Heart right ventricle (tissue), 16 donors: Measurements from ENCODE around the gene SPTLC2. TPM values are rescaled to one million over a fixed set of nuclear protein-coding genes. Genes with fewer than 3 reads are reported as not detected.

ENCODE experiments used
- ATAC-seq, 8 donors: fragments of 200-7000 bp; cut with Tn5 transposase; one replicate each; pipeline ENCODE4 v1.9.1; 2020; ENCODE audit warnings: mild to moderate bottlenecking in 8 of 8, moderate library complexity in 8 of 8, moderate number of reproducible peaks in 1 of 8
- DNase-seq, 2 donors: peaks; one replicate each; pipeline ENCODE4 v3.0.0-alpha.2; 2020
- H3K27ac ChIP-seq, 10 donors: fragments of 200-600 bp; sonication (generic) in 2 of 10; one replicate each; pipeline versions ENCODE4 v1.5.0 to v1.8.0; 2020 to 2022; ENCODE audit warnings: mild to moderate bottlenecking in 3 of 10
- H3K27me3 ChIP-seq, 7 donors: fragments of 200-600 bp; one replicate each; pipeline ENCODE4 v1.8.0; 2021 to 2022; ENCODE audit warnings: mild to moderate bottlenecking in 2 of 7
- H3K36me3 ChIP-seq, 9 donors: fragments of 200-600 bp; sonication (generic) in 1 of 9; one replicate each; pipeline versions ENCODE4 v1.5.0 to v1.8.0; 2020 to 2022; ENCODE audit warnings: mild to moderate bottlenecking in 2 of 9
- H3K4me1 ChIP-seq, 9 donors: fragments of 200-600 bp; sonication (generic) in 1 of 9; one replicate each; pipeline versions ENCODE4 v1.5.0 to v1.8.0; 2020 to 2022; ENCODE audit warnings: mild to moderate bottlenecking in 4 of 9
- H3K4me3 ChIP-seq, 10 donors: fragments of 200-600 bp; sonication (generic) in 2 of 10; one replicate each; pipeline versions ENCODE4 v1.5.0 to v1.8.0; 2020 to 2022; ENCODE audit warnings: mild to moderate bottlenecking in 7 of 10, moderate library complexity in 2 of 10
- H3K9me3 ChIP-seq, 11 donors: fragments of 200-600 bp in 10 of 11; sonication (generic) in 2 of 11; one replicate each; pipeline versions ENCODE4 v1.5.0 to v1.8.0; 2013 to 2022; ENCODE audit warnings: mild to moderate bottlenecking in 2 of 11, control low read depth in 1 of 11, moderate library complexity in 1 of 11
- WGBS, 2 donors: extraction: QIAGEN DNeasy Blood & Tissue Kit; methylation state at CpG; one replicate each; pipeline ENCODE4 v1.1.7; 2013; ENCODE audit warnings: inconsistent platforms in 1 of 2; 5-methylcytosine and 5-hydroxymethylcytosine counted together
- intact Hi-C, 10 donors: fragments of 100-400 bp; cut with DNase I; formaldehyde crosslinking; loops; one replicate each; pipeline versions ENCODE4 v1.11.1 to v1.14.2; 2022
- polyA plus RNA-seq, 2 donors: library from polyadenylated mRNA; stranded (reverse); fragments of 200-250 nt; gene quantifications; one replicate each; pipeline ENCODE4 v1.2.3, GENCODE V29; 2013
- total RNA-seq, 10 donors: library from RNA; stranded (reverse); fragmentation: NEBNext Ultra II Directional in 3 of 10; extraction: Animal tissue kit (Norgen Biotek cat#: 25700) in 3 of 10; gene quantifications; one replicate each; pipeline versions ENCODE4 v1.2.1 to v1.2.4, GENCODE V29; 2021 to 2023
- TF ChIP-seq, protein P1 (sequence below), 9 donors: fragments of 200-600 bp; sonication (generic) in 2 of 9; IDR thresholded peaks; one replicate each; pipeline versions ENCODE4 v1.5.0 to v1.8.0; 2021 to 2022; ENCODE audit warnings: antibody characterized with exemption in 9 of 9, mild to moderate bottlenecking in 5 of 9, moderate library complexity in 1 of 9
- donor health status: Arrhythmogenic right ventricular cardiomyopathy.
- donor health status: ischemic (EF 13 %, LVEDD 7.1; RV severe dilation, severe dysfunction).
- donor health status: healthy with polysubstance abuse.
- donor health status: DM: no; HTN: yes; CAD: no.
- donor health status: DM: no; HTN: no; CAD: no.
- donor health status: ischemic (EF 25% LVEDD 6.9; RV normal size, moderate dysfunction).
- donor health status: ischemic (EF 25% LVEDD 5.7; RV mildly dilated, moderate dysfunction).
- donor health status: healthy.
- donor health status: DM: yes; HTN: yes; CAD: no.
- donor health status: Ischemic cardiomyopathy.
- donor health status: ischemic (EF 35%, LVEDD 5.7; RV mildly dilated, moderate dysfunction).
- donor health status: nonischemic (EF 11% LVEDD 7.7; RV severe dilation, severe dysfunction).
- donor health status: DM: yes; HTN: yes; CAD: no.
- donor health status: PGD.
- donor health status: ischemic (EF 29% LVEDD 5.4; RV normal size, mild dysfunction).
- donor health status: nonischemic (EF 23%, LVEDD 6.1; RV moderate dilation, normal function).

Gene SPTLC2
- total and polyA plus RNA-seq, 12 donors = 4.7 to 23.5 (median 12.7) TPM

DNA sequence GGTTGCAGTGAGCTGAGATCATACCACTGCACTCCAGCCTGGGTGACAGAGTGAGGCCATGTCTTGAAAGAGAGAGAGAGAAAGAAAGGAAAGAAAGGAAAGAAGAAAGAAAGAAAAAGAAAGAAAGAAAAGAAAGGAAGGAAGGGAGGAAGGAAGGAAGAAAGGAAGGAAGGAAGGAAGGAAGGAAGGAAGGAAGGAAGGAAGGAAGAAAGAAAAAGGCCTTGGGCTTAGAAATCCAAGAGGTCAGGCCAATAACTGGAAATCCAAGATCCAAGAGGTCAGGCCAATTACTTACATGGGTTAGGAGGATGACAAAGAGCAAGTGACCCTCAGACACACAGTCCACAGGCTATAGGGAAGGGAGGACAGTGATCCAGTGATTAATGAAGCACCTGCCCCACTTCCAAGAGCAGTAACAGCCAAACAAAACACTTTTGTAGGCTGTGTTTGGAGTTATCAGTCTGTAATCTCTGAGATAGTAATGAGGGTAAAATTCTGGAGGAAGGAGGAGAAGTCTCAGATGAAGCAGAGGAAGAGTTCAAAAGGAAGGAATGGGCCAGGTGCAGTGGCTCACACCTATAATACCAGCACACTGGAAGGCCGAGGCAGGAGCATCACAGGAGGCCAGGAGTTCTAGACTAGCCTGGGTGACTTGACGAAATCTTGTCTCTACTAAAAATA is 32.2 kb upstream of the SPTLC2 start:
- peaks cover 0 to 5% (median 0%) of the 10 kb centered on the region in 11 donors for H3K9me3 ChIP-seq
- H3K36me3 ChIP-seq = no peaks in the 10 kb centered on the region
- intact Hi-C loops = no loop called here
- H3K27ac ChIP-seq = no peak overlapping the region
- 91 to 94% methylated on average over 2 of the region's 2 CpGs for WGBS, 2 donors
- no peak overlapping the region for H3K4me3 ChIP-seq
- ATAC-seq = no peak
- peaks cover 0 to 2% (median 0%) of the 10 kb centered on the region in 9 donors for H3K4me1 ChIP-seq
- DNase-seq = no peak
- TF ChIP-seq, protein P1, sequence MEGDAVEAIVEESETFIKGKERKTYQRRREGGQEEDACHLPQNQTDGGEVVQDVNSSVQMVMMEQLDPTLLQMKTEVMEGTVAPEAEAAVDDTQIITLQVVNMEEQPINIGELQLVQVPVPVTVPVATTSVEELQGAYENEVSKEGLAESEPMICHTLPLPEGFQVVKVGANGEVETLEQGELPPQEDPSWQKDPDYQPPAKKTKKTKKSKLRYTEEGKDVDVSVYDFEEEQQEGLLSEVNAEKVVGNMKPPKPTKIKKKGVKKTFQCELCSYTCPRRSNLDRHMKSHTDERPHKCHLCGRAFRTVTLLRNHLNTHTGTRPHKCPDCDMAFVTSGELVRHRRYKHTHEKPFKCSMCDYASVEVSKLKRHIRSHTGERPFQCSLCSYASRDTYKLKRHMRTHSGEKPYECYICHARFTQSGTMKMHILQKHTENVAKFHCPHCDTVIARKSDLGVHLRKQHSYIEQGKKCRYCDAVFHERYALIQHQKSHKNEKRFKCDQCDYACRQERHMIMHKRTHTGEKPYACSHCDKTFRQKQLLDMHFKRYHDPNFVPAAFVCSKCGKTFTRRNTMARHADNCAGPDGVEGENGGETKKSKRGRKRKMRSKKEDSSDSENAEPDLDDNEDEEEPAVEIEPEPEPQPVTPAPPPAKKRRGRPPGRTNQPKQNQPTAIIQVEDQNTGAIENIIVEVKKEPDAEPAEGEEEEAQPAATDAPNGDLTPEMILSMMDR (IDR thresholded peaks at IDR 0.05) = no peak
- no peaks in the 10 kb centered on the region for H3K27me3 ChIP-seq

DNA sequence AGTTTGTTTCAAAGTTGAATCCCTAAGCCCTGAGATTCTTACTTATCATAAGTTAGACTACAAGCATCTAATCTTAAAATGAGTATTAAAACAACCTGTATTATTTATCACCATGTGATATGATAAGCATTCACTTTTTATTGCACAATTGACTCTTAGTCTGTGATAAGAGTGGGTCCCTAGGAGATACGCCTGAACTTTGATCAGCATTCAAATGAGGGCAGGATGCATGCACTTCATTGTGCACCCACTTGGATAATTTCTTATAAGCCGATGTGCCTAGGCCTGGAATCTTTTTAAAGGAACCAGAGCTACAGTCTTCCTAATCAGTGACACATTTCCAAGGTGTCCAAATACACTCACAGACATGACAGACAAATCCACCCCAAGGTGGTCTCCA is 31.4 kb upstream of the SPTLC2 start:
- H3K4me3 ChIP-seq = no peak overlapping the region
- no peak for DNase-seq
- no peaks in the 10 kb centered on the region for H3K27me3 ChIP-seq
- H3K9me3 ChIP-seq = peaks cover 0 to 5% (median 0%) of the 10 kb centered on the region in 11 donors
- H3K36me3 ChIP-seq = no peaks in the 10 kb centered on the region
- TF ChIP-seq, protein P1 (IDR thresholded peaks at IDR 0.05) = no peak
- no peak for ATAC-seq
- 77 to 79% methylated on average over 2 of the region's 2 CpGs for WGBS, 2 donors
- H3K27ac ChIP-seq = no peak overlapping the region
- intact Hi-C loops = no loop called here
- H3K4me1 ChIP-seq = peaks cover 0 to 4% (median 0%) of the 10 kb centered on the region in 9 donors

DNA sequence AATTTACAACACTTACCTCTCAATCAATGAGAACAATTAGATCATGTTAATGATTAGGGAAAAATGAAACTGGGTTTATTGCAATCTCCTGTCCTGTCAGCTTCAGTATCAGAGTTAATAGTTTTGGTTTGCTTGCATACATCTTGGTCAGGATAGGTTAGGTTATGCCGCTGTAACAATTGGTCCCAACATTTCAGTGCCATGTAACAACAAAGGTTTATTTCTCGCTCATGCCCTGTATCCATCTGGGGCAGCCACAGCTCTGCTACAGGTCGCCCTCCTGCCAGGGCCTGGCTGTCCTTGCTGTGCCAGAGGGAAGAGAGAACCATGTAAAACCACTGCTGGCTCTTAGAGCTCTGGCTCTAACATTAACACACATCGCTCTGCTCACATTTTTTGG is 30.5 kb upstream of the SPTLC2 start:
- no peak overlapping the region for H3K4me3 ChIP-seq
- WGBS, 2 donors = 90 to 92% methylated on average over 4 of the region's 4 CpGs
- no peak for DNase-seq
- H3K27me3 ChIP-seq = no peaks in the 10 kb centered on the region
- TF ChIP-seq, protein P1 (IDR thresholded peaks at IDR 0.05) = no peak
- ATAC-seq = no peak
- H3K9me3 ChIP-seq = peaks cover 0 to 5% (median 0%) of the 10 kb centered on the region in 11 donors
- intact Hi-C loops = no loop called here
- H3K4me1 ChIP-seq = peaks cover 0 to 10% (median 6%) of the 10 kb centered on the region in 9 donors
- H3K27ac ChIP-seq = no peak overlapping the region
- H3K36me3 ChIP-seq = no peaks in the 10 kb centered on the region

DNA sequence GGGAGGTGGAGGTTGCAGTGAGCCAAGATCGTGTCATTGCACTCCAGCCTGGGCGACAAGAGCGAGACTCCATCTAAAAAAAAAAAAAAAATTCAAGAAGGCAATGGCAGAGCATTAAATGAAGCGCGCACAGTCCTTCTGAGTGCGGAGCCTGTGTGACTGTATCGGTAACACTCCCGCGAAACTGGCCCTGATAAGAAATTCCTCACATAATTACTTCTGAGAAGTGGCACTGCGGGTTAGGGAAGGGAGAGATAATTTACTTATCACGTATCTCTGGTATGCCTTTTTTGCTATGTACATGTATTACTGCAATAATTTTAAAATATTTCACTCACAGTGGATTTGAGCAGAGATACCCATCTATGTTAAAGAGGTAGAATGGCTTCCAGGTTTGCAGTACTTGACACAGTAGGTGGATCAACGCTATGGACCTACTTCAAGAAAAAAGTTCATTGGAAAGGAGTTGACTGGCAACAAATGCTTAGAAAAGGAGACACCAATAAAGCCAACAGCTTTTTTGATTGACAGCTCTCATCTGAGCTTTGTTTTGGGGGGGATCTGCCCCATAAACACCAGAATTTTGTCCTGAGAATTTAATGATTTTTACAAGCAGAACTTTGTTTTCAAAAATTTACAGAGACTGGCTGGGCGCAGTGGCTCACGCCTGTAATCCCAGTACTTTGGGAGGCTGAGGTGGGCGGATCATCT is 29.2 kb upstream of the SPTLC2 start:
- TF ChIP-seq, protein P1 (IDR thresholded peaks at IDR 0.05) = no peak
- no peak for DNase-seq
- 50 to 60% methylated on average over 15 of the region's 15 CpGs for WGBS, 2 donors

More for the DNA sequence above, 29.2 kb upstream of the SPTLC2 start:
- no peak for ATAC-seq
- peaks cover 0 to 5% (median 0%) of the 10 kb centered on the region in 11 donors for H3K9me3 ChIP-seq
- no peaks in the 10 kb centered on the region for H3K27me3 ChIP-seq
- intact Hi-C loops = no loop called here
- H3K4me1 ChIP-seq = peaks cover 0 to 19% (median 14%) of the 10 kb centered on the region in 9 donors
- no peaks in the 10 kb centered on the region for H3K36me3 ChIP-seq
- H3K27ac ChIP-seq = no peak overlapping the region
- no peak overlapping the region for H3K4me3 ChIP-seq
